HepG2 (cell line): ENCODE measurements around the gene EPHX1. TPM values are rescaled to one million over a fixed set of nuclear protein-coding genes. Genes with fewer than 3 reads are reported as not detected.
A peak's percentile ranks its signal among the peaks of the same experiment; 100 is the strongest.

Source experiments
- ATAC-seq: fragments of 200-7000 bp; cut with Tn5 transposase; 3 replicates; pipeline ENCODE4 v1.9.1; 2020; ENCODE audit warnings: mild to moderate bottlenecking, moderate library complexity
- BruUV-seq: library from RNA; stranded (reverse); fragments of 400-500 nt; replicated peaks from 2 replicates; lab custom pipeline; 2021; lab: Mats Ljungman, UMichigan
- CTCF ChIA-PET: fragments of 300-600 bp; formaldehyde crosslinking; extraction: SDS; loops from one replicate; lab custom pipeline; 2021; ENCODE audit warnings: low total read pairs, inconsistent platforms, low intra/inter-chr PET ratio; lab: Yijun Ruan, JAX
- POLR2A ChIA-PET: fragments of 350-600 bp; sonication (Branson Sonifier 250); formaldehyde crosslinking; loops from one replicate; lab custom pipeline; 2020; ENCODE audit warnings: antibody characterized with exemption, inconsistent platforms; lab: Yijun Ruan, JAX
- DNase-seq: peaks from one replicate; pipeline ENCODE4 v3.0.0-alpha.2; 2015; ENCODE audit warnings: low spot score
- FAIRE-seq: peaks from 3 replicates; lab custom pipeline; 2011; peaks lifted over from hg19 to GRCh38; lab: Jason Lieb, UNC
- H2AFZ ChIP-seq: one replicate; pipeline ENCODE4 v1.6.1; 2011; ENCODE audit warnings: low read length, inconsistent platforms
- H3K27ac ChIP-seq: fragments of 300-600 bp; 3 replicates; pipeline ENCODE4 v1.8.0; 2011; ENCODE audit warnings: mixed run types, mild to moderate bottlenecking, mixed read lengths, low read length, inconsistent platforms; ENCODE audit not compliant: insufficient read depth; ENCODE audit errors: extremely low read length
- H3K27me3 ChIP-seq, 2 experiments: fragments of 200-600 bp in 1 of 2; 2 replicates in 1 of 2; 3 replicates in 1 of 2; pipeline versions ENCODE4 v1.6.0 to v1.8.0; 2011; ENCODE audit warnings: low read length in 2 of 2, mild to moderate bottlenecking in 2 of 2, moderate library complexity in 2 of 2, inconsistent platforms in 1 of 2; ENCODE audit not compliant: insufficient read depth in 2 of 2, control insufficient read depth in 1 of 2
- H3K36me3 ChIP-seq, 2 experiments: fragments of 200-600 bp in 1 of 2; replicated peaks in 1 of 2; 2 replicates in 1 of 2; 3 replicates in 1 of 2; pipeline versions ENCODE4 v1.5.1 to v1.8.0; 2011; ENCODE audit warnings: low read length in 2 of 2, inconsistent platforms in 1 of 2; ENCODE audit not compliant: insufficient read depth in 2 of 2, control insufficient read depth in 1 of 2
- H3K4me1 ChIP-seq: 2 replicates; pipeline ENCODE4 v1.5.1; 2012; ENCODE audit warnings: low read length, inconsistent platforms; ENCODE audit not compliant: insufficient read depth
- H3K4me2 ChIP-seq: 2 replicates; pipeline ENCODE4 v1.6.0; 2011; ENCODE audit warnings: low read depth, low read length, inconsistent platforms
- H3K4me3 ChIP-seq, 3 experiments: fragments of 200-600 bp in 1 of 3; sonication (generic), shearing (Covaris generic) in 1 of 3; replicated peaks in 1 of 3; 2 replicates each; pipeline ENCODE4 v1.5.1; 2011 to 2016; ENCODE audit warnings: low read length in 3 of 3, inconsistent platforms in 2 of 3, low read depth in 2 of 3, mild to moderate bottlenecking in 2 of 3, control low read depth in 1 of 3, mixed read lengths in 1 of 3; ENCODE audit not compliant: insufficient read depth in 1 of 3
- H3K79me2 ChIP-seq: one replicate; pipeline ENCODE4 v1.6.1; 2011; ENCODE audit warnings: low read length, inconsistent platforms; ENCODE audit not compliant: insufficient read depth
- H3K9ac ChIP-seq: 2 replicates; pipeline ENCODE4 v1.6.0; 2011; ENCODE audit warnings: mild to moderate bottlenecking, low read depth, low read length, inconsistent platforms; ENCODE audit not compliant: insufficient read depth
- H3K9me3 ChIP-seq: 2 replicates; pipeline ENCODE4 v1.5.1; 2012; ENCODE audit warnings: mild to moderate bottlenecking, low read length
- H4K20me1 ChIP-seq: 2 replicates; pipeline ENCODE4 v1.6.0; 2011; ENCODE audit warnings: inconsistent platforms, mild to moderate bottlenecking, low read length, moderate library complexity; ENCODE audit not compliant: insufficient read depth
- GATAD2A ChIP-seq: IDR thresholded peaks from 2 replicates; pipeline ENCODE4 v1.6.1; 2016
- GZF1 ChIP-seq: sonication (generic); formaldehyde crosslinking; IDR thresholded peaks from 2 replicates; pipeline ENCODE4 v1.5.1; 2020; ENCODE audit warnings: mild to moderate bottlenecking, missing genetic modification reagents
- NR2F6 ChIP-seq, 2 experiments: IDR thresholded peaks; 2 replicates each; pipeline ENCODE4 v1.6.1; 2016; ENCODE audit warnings: antibody characterized with exemption in 1 of 2, mild to moderate bottlenecking in 1 of 2
- SAP130 ChIP-seq: IDR thresholded peaks from 2 replicates; pipeline ENCODE4 v1.6.1; 2016; ENCODE audit warnings: low read depth
- STAG1 ChIP-seq: sonication (generic); formaldehyde crosslinking; IDR thresholded peaks from 2 replicates; pipeline ENCODE4 v1.4.0; 2020; ENCODE audit warnings: missing genetic modification reagents
- TOPORS ChIP-seq: sonication (generic); formaldehyde crosslinking; IDR thresholded peaks from 2 replicates; pipeline ENCODE4 v1.8.0; 2023; ENCODE audit warnings: mild to moderate bottlenecking, missing genetic modification reagents
- ZBTB1 ChIP-seq: sonication (generic); formaldehyde crosslinking; IDR thresholded peaks from 2 replicates; pipeline ENCODE4 v1.4.0; 2020; ENCODE audit warnings: missing genetic modification reagents, borderline replicate concordance
- ZFY ChIP-seq: sonication (generic); formaldehyde crosslinking; IDR thresholded peaks from 2 replicates; pipeline ENCODE4 v1.4.0; 2020; ENCODE audit warnings: missing genetic modification reagents
- ZKSCAN8 ChIP-seq: IDR thresholded peaks from 2 replicates; pipeline ENCODE4 v1.6.1; 2016; ENCODE audit warnings: borderline replicate concordance, missing genetic modification reagents, missing compliant biosample characterization
- ZNF235 ChIP-seq: sonication (generic); formaldehyde crosslinking; IDR thresholded peaks from 2 replicates; pipeline ENCODE4 v1.8.1; 2023; ENCODE audit warnings: mild to moderate bottlenecking, missing genetic modification reagents, borderline replicate concordance
- ZSCAN9 ChIP-seq: IDR thresholded peaks from 2 replicates; pipeline ENCODE4 v1.6.1; 2016; ENCODE audit warnings: borderline replicate concordance
- WGBS: methylation state at CpG from one replicate; pipeline ENCODE4 v1.1.6; 2017; ENCODE audit warnings: low lambda C conversion rate; 5-methylcytosine and 5-hydroxymethylcytosine counted together
- in situ Hi-C: cut with HindIII; loops from 2 replicates; pipeline ENCODE4 v1.10.0; 2017; ENCODE audit warnings: low pct_unique_long_range_greater_than_20kb; ENCODE audit not compliant: extremely low pct_ligation_motif_present
- intact Hi-C: fragments of 100-400 bp; cut with micrococcal nuclease; formaldehyde crosslinking; loops from one replicate; pipeline ENCODE4 v1.10.0; 2022; ENCODE audit not compliant: unreplicated experiment
- polyA plus RNA-seq, 8 experiments: library from polyadenylated mRNA; depleted of rRNA in 3 of 8; stranded (reverse) in 7 of 8; unstranded in 1 of 8; fragments of >200 nt; fragmentation: Illumina TruSeq in 4 of 8; extraction: Trizol in 4 of 8; gene quantifications; 2 replicates each; pipeline versions ENCODE4 v1.2.1 to v1.2.3, GENCODE V29; 2011 to 2016; ENCODE audit warnings: low read depth in 4 of 8, missing spikeins in 1 of 8, mixed read lengths in 1 of 8; ENCODE audit not compliant: insufficient read depth in 1 of 8
- total RNA-seq, 5 experiments: library from RNA; depleted of rRNA; stranded (reverse); fragments of >200 nt; fragmentation: Illumina TruSeq; extraction: Trizol; gene quantifications; 2 replicates each; pipeline ENCODE4 v1.2.3, GENCODE V29; 2016; ENCODE audit warnings: low read depth in 1 of 5
- TF ChIP-seq, protein P1 (sequence below): sonication (generic); IDR thresholded peaks from 2 replicates; pipeline ENCODE4 v1.6.1; 2016; ENCODE audit warnings: low read depth, borderline replicate concordance
- TF ChIP-seq, protein P2 (sequence below): sonication (generic); formaldehyde crosslinking; conservative IDR thresholded peaks from 2 replicates; pipeline ENCODE4 v1.4.0; 2020; ENCODE audit warnings: mild to moderate bottlenecking, missing genetic modification reagents, moderate library complexity
- TF ChIP-seq, protein P3 (sequence below): sonication (generic); formaldehyde crosslinking; IDR thresholded peaks from 2 replicates; pipeline ENCODE4 v1.4.0; 2020; ENCODE audit warnings: missing genetic modification reagents
- TF ChIP-seq, protein P4 (sequence below): sonication (generic); formaldehyde crosslinking; IDR thresholded peaks from 2 replicates; pipeline ENCODE4 v1.4.0; 2020; ENCODE audit warnings: missing genetic modification reagents; ENCODE audit errors: not compliant biosample characterization

Gene EPHX1
- total and polyA plus RNA-seq, 2 of the 13 experiments (the other 11 are each of a cell fraction or from before 2014, with no cell fraction given) = 27.7 to 36.5 TPM

DNA sequence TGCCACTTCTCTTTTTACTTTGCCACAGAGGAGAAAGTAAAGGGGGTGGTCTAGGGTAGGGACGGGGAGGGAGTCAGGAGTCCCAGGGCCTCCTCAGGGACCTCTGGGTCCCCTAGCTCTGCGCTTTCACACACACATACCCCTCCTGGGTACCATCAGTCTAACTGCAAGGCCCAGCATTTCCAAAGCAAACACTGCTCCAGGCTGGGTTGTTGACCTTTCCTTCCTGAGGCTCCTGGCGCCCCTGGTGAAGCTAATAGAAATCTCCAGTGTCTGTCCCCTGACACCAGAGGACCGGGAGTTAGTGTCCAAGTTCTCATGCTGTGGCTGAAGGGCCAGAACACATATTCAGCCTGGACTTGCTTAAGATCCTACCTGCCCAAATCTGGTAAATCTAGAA is 68.4 kb downstream of the EPHX1 start:
- H3K36me3 ChIP-seq = peaks cover 8 to 30% of the 10 kb centered on the region in 2 experiments
- peaks cover 47% of the 10 kb centered on the region for H3K4me1 ChIP-seq
- H3K9ac ChIP-seq = no peak overlapping the region
- POLR2A ChIA-PET = interaction anchor here (0.9 to 1.2 kb wide), 4 partner anchors 8 to 66 kb away, joined by 3 to 6 read pairs (median 4); partner anchors contain the start of gene PYCR2
- peak overlapping the region; percentile 6 for H3K27ac ChIP-seq
- no peaks in the 10 kb centered on the region; a peak in 1 of 5 replicates for H3K27me3 ChIP-seq
- no peaks in the 10 kb centered on the region for H3K9me3 ChIP-seq
- FAIRE-seq = peak; percentile 83
- CTCF ChIA-PET = interaction anchor here (0.6 to 1.8 kb wide), 2 partner anchors 33 to 404 kb away, joined by 3 to 5 read pairs; no protein-coding TSS in a partner anchor
- in situ Hi-C loops (no loop called here), intact Hi-C loops (loop anchor here (5.0 kb wide), 1 partner anchor 34 kb away; no protein-coding TSS in a partner anchor)
- peaks cover 20% of the 10 kb centered on the region for H4K20me1 ChIP-seq
- WGBS = 21% methylated on average over 4 of the region's 4 CpGs
- peak; percentile 33 for ATAC-seq
- peak overlapping the region; percentile 100 for H3K4me2 ChIP-seq
- H3K79me2 ChIP-seq = peaks cover 37% of the 10 kb centered on the region
- peak; percentile 55 for DNase-seq
- no peak overlapping the region for H2AFZ ChIP-seq
- no TSS peak for BruUV-seq
- no peak overlapping the region for H3K4me3 ChIP-seq
- TF ChIP-seq, protein P1, sequence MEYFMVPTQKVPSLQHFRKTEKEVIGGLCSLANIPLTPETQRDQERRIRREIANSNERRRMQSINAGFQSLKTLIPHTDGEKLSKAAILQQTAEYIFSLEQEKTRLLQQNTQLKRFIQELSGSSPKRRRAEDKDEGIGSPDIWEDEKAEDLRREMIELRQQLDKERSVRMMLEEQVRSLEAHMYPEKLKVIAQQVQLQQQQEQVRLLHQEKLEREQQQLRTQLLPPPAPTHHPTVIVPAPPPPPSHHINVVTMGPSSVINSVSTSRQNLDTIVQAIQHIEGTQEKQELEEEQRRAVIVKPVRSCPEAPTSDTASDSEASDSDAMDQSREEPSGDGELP = 0 out of 2 replicates have a peak, but pooled peaks have one; percentile 5
- TF ChIP-seq GZF1 (CRISPR knock-in tag) (no peak), ZFY (0 out of 2 replicates have a peak, but pooled peaks have one; percentile 17), NR2F6 (IDR thresholded peaks at IDR 0.05) (peak; percentile 26; the same call in 1 of the 2 replicates), NR2F6 (CRISPR knock-in tag; IDR thresholded peaks at IDR 0.05) (peak; percentile 43; the same call in 1 of the 2 replicates), STAG1 (CRISPR knock-in tag) (peak; percentile 23; the same call in 1 of the 2 replicates), GATAD2A (CRISPR knock-in tag) (peak; percentile 32; the same call in 1 of the 2 replicates), ZKSCAN8 (CRISPR knock-in tag) (no peak), ZNF235 (CRISPR knock-in tag) (no peak), SAP130 (CRISPR knock-in tag) (0 out of 2 replicates have a peak, but pooled peaks have one; percentile 33), ZBTB1 (CRISPR knock-in tag) (no peak), ZSCAN9 (no peak), TOPORS (no peak)
- TF ChIP-seq, protein P2, sequence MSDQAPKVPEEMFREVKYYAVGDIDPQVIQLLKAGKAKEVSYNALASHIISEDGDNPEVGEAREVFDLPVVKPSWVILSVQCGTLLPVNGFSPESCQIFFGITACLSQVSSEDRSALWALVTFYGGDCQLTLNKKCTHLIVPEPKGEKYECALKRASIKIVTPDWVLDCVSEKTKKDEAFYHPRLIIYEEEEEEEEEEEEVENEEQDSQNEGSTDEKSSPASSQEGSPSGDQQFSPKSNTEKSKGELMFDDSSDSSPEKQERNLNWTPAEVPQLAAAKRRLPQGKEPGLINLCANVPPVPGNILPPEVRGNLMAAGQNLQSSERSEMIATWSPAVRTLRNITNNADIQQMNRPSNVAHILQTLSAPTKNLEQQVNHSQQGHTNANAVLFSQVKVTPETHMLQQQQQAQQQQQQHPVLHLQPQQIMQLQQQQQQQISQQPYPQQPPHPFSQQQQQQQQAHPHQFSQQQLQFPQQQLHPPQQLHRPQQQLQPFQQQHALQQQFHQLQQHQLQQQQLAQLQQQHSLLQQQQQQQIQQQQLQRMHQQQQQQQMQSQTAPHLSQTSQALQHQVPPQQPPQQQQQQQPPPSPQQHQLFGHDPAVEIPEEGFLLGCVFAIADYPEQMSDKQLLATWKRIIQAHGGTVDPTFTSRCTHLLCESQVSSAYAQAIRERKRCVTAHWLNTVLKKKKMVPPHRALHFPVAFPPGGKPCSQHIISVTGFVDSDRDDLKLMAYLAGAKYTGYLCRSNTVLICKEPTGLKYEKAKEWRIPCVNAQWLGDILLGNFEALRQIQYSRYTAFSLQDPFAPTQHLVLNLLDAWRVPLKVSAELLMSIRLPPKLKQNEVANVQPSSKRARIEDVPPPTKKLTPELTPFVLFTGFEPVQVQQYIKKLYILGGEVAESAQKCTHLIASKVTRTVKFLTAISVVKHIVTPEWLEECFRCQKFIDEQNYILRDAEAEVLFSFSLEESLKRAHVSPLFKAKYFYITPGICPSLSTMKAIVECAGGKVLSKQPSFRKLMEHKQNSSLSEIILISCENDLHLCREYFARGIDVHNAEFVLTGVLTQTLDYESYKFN (CRISPR knock-in tag) = 0 out of 2 replicates have a peak, but pooled peaks have one; percentile 18
- TF ChIP-seq, protein P3, sequence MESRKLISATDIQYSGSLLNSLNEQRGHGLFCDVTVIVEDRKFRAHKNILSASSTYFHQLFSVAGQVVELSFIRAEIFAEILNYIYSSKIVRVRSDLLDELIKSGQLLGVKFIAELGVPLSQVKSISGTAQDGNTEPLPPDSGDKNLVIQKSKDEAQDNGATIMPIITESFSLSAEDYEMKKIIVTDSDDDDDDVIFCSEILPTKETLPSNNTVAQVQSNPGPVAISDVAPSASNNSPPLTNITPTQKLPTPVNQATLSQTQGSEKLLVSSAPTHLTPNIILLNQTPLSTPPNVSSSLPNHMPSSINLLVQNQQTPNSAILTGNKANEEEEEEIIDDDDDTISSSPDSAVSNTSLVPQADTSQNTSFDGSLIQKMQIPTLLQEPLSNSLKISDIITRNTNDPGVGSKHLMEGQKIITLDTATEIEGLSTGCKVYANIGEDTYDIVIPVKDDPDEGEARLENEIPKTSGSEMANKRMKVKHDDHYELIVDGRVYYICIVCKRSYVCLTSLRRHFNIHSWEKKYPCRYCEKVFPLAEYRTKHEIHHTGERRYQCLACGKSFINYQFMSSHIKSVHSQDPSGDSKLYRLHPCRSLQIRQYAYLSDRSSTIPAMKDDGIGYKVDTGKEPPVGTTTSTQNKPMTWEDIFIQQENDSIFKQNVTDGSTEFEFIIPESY (CRISPR knock-in tag) = peak; percentile 62; the same call in 1 of the 2 replicates
- TF ChIP-seq, protein P4, sequence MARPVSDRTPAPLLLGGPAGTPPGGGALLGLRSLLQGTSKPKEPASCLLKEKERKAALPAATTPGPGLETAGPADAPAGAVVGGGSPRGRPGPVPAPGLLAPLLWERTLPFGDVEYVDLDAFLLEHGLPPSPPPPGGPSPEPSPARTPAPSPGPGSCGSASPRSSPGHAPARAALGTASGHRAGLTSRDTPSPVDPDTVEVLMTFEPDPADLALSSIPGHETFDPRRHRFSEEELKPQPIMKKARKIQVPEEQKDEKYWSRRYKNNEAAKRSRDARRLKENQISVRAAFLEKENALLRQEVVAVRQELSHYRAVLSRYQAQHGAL (CRISPR knock-in tag) = no peak
